Activated T-helper 1 cell treated with anti-CD3 and anti-CD28 coated beads, Interleukin-12 subunit alpha, Interleukin-12 subunit beta, Interleukin-2, Interleukin-4 antibody, amounts not matched to agents 30 ng/mL and 10 ng/mL and 1 ng/mL, durations not matched to agents 14 hours and 24 hours and 36 hours (primary cell): ENCODE measurements around the gene RRP1B. TPM values are rescaled to one million over a fixed set of nuclear protein-coding genes. Genes with fewer than 3 reads are reported as not detected.
"Not testable (repeated sequence)": the region's sequence is repeated elsewhere in the genome, so short reads cannot be mapped to it uniquely, and the experiment has no call there.

Experiments
- DNase-seq: peaks from one replicate; pipeline ENCODE4 v3.0.0; 2021; ENCODE audit warnings: low spot score
- H3K27ac Mint-ChIP-seq: one replicate; pipeline ENCODE4 v1.8.0; 2021; ENCODE audit warnings: mild to moderate bottlenecking, mixed read lengths
- H3K27me3 Mint-ChIP-seq: one replicate; pipeline ENCODE4 v1.8.0; 2022; ENCODE audit warnings: mild to moderate bottlenecking, moderate library complexity, mixed read lengths; ENCODE audit not compliant: insufficient read depth
- H3K36me3 Mint-ChIP-seq: one replicate; pipeline ENCODE4 v1.8.0; 2021; ENCODE audit warnings: low read depth, mixed read lengths
- H3K4me1 Mint-ChIP-seq: one replicate; pipeline ENCODE4 v1.8.0; 2021; ENCODE audit warnings: low read depth, mixed read lengths
- H3K4me3 Mint-ChIP-seq: one replicate; pipeline ENCODE4 v1.8.0; 2021; ENCODE audit warnings: mild to moderate bottlenecking, moderate library complexity, mixed read lengths
- H3K9me3 Mint-ChIP-seq: one replicate; pipeline ENCODE4 v1.8.0; 2021; ENCODE audit warnings: mixed read lengths
- intact Hi-C: fragments of 100-400 bp; cut with micrococcal nuclease; formaldehyde crosslinking; loops from one replicate; pipeline ENCODE4 v1.15.1; 2024
- total RNA-seq: library from RNA; stranded (reverse); gene quantifications from 2 replicates; pipeline ENCODE4 v1.2.3, GENCODE V29; 2022

RRP1B gene
- total RNA-seq, 1 donor from 2014 or later = 76.8 TPM

DNA sequence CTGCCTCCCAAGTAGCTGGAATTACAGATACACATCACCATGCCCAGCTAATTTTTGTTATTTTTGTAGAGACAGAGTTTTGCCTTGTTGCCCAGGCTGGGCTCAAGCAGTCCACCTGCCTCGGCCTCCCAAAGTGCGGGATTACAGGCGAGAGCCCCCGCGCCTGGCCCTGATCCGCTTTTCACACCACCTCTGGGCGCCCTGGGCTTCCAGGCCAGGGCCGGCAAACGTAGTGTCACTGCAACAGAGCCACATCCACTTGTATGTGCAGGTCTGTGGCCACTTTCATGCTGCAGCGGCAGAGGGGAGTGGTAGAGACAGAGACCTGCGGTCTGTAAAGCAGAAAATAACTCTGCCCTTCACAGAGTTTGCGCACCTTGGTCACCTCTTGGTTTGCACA is 29.5 kb downstream of the RRP1B start:
- Mint-ChIP-seq H3K9me3 (no peaks in the 10 kb centered on the region), H3K4me1 (peaks cover 13% of the 10 kb centered on the region), H3K27ac (no peak overlapping the region), H3K36me3 (peaks cover 46% of the 10 kb centered on the region), H3K27me3 (no peaks in the 10 kb centered on the region), H3K4me3 (no peak overlapping the region)
- no peak for DNase-seq
- intact Hi-C loops = no loop called here

DNA sequence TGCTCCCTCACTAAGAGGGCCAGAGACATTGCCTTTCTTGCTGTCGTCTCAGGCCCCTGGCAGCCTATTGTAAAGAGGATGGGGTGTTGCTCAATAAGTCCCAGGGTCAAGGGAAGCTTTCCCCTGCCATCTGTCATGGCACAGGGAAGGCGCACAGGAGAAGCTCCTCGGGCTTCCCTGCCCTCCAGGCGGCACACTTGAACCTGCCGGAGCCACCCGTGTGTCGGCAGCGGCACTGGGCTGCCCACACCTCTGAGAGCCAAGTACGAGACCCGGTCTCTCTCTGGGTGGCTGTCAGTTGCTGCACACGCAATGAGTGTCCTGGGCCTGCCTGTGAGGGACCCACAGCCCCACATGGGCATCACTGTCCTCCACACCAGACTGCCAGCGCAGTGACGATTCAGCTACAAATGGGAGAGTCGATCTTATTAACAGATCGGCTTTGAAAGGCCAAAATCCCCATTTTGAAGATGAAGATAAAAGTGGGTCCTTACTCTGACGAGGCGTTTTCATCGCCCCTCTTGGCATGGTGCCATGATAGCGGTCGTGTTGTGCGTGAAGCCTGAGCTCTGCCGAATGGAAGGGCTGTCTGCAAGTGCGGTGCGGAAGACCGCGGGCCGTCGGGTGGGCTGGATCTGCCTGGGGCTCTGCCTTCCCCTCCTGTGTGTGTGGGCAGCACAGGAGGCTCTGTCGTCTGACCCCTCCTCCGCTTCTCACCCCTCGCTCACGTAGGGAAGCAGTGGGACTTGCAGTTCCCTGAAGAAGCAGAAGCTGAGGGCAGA is 30.4 kb downstream of the RRP1B start:
- DNase-seq = no peak
- H3K27ac Mint-ChIP-seq = no peak overlapping the region
- no peak overlapping the region for H3K4me3 Mint-ChIP-seq
- intact Hi-C loops = no loop called here
- peaks cover 7% of the 10 kb centered on the region for H3K4me1 Mint-ChIP-seq
- no peaks in the 10 kb centered on the region for H3K9me3 Mint-ChIP-seq
- no peaks in the 10 kb centered on the region for H3K27me3 Mint-ChIP-seq
- H3K36me3 Mint-ChIP-seq = peaks cover 43% of the 10 kb centered on the region

DNA sequence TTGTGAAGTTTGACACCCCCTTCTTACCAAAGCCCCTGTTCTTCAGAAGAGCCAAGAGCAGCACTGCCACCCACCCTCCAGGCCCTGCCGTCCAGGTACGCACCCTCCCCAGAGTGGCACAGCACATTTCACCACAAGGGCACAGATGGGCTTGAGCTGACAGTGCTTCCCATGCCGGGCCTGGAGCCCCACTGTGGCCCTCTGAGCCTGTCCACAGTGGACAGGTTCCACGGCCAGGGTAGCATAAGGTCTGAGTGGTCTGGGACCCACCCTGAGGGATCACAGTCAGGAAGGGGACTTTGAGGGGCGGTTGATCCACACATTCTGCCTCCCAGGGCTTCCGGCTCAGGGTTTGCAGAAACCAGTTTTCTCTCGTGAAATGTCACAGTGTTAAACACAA is 31.0 kb downstream of the RRP1B start:
- intact Hi-C loops = no loop called here
- Mint-ChIP-seq H3K9me3 (no peaks in the 10 kb centered on the region), H3K4me1 (peaks cover under 1% of the 10 kb centered on the region), H3K27me3 (no peaks in the 10 kb centered on the region), H3K36me3 (peaks cover 43% of the 10 kb centered on the region), H3K27ac (no peak overlapping the region), H3K4me3 (no peak overlapping the region)
- DNase-seq = no peak

DNA sequence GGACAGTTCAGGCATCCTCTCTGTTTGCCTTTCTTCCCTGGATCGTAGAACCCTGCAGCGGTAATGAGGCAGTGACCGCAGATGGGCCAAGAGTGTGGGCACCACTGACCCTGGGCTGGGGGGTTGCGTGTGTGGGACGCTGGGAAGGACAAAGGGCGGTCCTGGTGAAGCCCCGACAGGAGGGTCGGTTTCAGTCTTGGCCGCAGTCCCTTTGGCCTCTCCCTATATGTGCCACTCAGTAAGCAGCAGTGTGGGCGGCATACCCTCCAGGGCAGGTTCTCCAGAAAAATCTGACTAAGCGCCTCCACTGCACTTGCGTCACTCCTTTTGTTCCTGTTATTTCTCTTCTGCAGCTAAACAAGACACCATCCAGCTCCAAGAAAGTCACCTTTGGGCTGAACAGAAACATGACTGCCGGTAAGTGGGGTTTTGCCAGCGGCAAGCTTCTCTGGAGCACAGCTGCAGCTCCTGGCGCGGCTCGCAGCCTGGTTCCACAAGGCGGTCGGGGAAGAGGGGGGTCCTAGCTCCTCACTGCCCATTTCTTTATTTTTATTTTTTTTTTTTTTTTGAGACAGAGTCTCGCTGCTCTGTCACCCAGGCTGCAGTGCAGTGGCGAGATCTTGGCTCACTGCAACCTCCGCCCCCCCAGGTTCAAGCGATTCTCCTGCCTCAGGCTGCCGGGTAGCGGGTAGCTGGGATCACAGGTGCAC is 31.9 kb downstream of the RRP1B start:
- Mint-ChIP-seq H3K27me3 (no peaks in the 10 kb centered on the region), H3K9me3 (no peaks in the 10 kb centered on the region), H3K4me1 (no peaks in the 10 kb centered on the region), H3K4me3 (no peak overlapping the region), H3K36me3 (peaks cover 38% of the 10 kb centered on the region), H3K27ac (no peak overlapping the region)
- no peak for DNase-seq
- intact Hi-C loops = no loop called here

DNA sequence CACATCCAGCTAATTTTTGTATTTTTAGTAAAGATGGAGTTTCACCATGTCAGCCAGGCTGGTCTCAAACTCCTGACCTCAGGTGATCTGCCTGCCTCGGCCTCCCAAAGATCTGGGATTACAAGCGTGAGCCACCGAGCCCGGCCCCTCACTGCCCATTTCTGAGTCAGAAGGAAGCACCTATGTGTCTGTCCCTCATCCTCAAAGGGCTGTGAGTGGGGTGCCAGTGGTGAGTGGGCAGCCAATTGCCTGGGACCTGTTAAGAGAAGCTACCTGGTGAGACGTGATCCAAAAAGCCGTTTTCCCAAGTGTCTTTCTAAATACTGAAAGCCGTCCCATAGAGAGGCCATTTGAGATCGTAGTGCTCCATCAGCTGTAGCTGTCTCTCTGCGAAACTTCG is 32.4 kb downstream of the RRP1B start:
- Mint-ChIP-seq H3K27ac (no peak overlapping the region), H3K4me1 (no peaks in the 10 kb centered on the region), H3K9me3 (no peaks in the 10 kb centered on the region), H3K36me3 (peaks cover 34% of the 10 kb centered on the region), H3K4me3 (no peak overlapping the region), H3K27me3 (no peaks in the 10 kb centered on the region)
- DNase-seq = no peak
- intact Hi-C loops = no loop called here

DNA sequence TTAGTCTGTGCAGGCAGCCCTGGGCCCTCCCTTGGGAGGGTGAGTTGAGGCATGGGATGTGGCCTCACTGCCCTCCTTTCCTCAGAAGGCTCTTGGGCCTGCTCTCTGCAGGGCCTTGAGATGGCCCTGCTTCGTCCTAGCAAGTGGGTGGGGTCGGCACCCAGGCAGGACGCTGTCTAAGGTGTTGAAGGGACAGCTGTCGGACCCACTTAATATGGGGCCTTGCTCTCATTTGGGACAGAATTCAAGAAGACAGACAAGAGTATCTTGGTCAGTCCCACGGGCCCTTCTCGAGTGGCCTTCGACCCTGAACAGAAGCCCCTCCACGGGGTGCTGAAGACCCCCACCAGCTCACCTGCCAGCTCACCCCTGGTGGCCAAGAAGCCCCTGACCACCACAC is 33.6 kb downstream of the RRP1B start:
- Mint-ChIP-seq H3K4me1 (peaks cover 5% of the 10 kb centered on the region), H3K36me3 (peaks cover 31% of the 10 kb centered on the region), H3K4me3 (no peak overlapping the region), H3K9me3 (no peaks in the 10 kb centered on the region), H3K27ac (no peak overlapping the region), H3K27me3 (no peaks in the 10 kb centered on the region)
- DNase-seq = no peak
- intact Hi-C loops = no loop called here

DNA sequence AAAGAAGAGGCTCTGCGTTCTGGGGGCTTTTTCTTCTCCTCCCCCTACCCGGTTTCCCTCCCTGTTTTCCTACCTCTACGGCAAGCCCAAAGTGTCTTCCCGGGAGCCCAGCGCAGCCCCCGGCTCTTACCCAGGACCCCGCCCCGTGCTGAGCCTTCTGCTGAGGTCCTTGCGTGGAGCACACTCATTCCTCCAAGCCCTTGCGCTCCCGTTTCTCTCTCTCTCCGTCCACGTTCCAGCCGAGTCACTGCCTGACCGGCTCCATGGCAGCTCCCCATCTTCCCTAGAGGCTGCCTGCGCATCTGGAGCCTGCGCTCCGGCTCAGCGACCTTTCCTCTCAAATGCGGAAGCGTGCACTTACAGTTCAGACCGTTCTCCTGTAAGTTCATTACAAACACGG is 34.6 kb downstream of the RRP1B start:
- H3K27ac Mint-ChIP-seq = no peak overlapping the region
- intact Hi-C loops = no loop called here
- no peak for DNase-seq
- peaks cover 5% of the 10 kb centered on the region for H3K4me1 Mint-ChIP-seq
- H3K36me3 Mint-ChIP-seq = peaks cover 29% of the 10 kb centered on the region
- H3K9me3 Mint-ChIP-seq = no peaks in the 10 kb centered on the region
- H3K4me3 Mint-ChIP-seq = no peak overlapping the region
- no peaks in the 10 kb centered on the region for H3K27me3 Mint-ChIP-seq

DNA sequence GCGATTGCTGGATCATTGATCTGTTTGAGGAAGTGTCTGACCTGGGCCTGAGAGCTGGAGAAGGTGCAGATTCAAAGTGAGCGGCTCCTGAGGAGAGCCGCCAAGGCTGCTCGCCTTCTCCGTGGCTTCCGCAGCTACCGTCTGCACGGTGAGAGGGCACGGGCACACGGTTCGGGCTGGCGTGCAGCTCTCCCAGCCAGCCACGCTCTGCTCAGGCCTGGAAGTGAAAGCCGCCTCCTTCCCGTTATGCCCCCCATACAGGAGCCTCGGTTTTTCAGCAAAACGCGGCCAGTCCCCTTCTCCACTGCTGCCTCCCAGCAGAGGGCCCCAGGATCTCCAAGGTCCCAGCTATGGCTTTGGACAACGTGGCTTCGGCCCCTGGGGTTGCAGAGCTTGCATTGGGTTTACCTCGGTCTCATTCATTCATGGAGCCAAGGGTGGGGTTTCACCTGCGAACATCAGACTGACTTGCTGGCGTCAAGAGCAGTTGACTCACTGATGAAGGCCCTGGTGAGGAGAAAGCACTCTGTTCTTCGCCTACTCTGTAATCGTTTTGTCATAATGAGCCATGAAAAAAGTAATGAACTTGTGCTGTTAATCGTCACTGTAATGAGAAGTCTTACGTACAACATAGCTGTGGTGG is 35.2 kb downstream of the RRP1B start:
- H3K4me3 Mint-ChIP-seq = no peak overlapping the region
- H3K4me1 Mint-ChIP-seq = peaks cover 5% of the 10 kb centered on the region
- no peak for DNase-seq
- H3K36me3 Mint-ChIP-seq = peaks cover 29% of the 10 kb centered on the region
- H3K27me3 Mint-ChIP-seq = no peaks in the 10 kb centered on the region
- intact Hi-C loops = no loop called here
- no peak overlapping the region for H3K27ac Mint-ChIP-seq
- no peaks in the 10 kb centered on the region for H3K9me3 Mint-ChIP-seq

DNA sequence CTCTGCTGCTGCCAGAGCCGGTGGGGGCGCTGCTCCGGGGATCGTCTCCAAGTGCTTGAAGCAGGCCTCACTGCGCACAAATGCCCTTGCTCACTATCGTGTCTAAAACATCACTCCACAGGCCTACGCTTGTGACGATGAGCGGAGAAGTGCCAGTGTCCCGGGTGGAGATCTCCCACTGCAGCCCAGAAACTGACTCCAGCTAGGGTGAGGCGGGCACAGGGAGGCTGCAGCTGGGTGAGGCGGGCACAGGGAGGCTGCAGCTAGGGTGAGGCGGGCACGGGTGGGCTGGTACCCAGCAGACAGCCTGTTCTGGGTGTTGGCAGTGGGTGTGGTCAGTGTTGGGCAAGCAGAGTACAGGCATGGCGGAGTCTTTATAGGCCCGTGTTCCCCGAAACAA is 36.9 kb downstream of the RRP1B start:
- H3K4me1 Mint-ChIP-seq = peaks cover 5% of the 10 kb centered on the region
- no peak overlapping the region for H3K27ac Mint-ChIP-seq
- intact Hi-C loops = no loop called here
- DNase-seq = no peak
- H3K27me3 Mint-ChIP-seq = no peaks in the 10 kb centered on the region
- H3K4me3 Mint-ChIP-seq = no peak overlapping the region
- no peaks in the 10 kb centered on the region for H3K9me3 Mint-ChIP-seq
- H3K36me3 Mint-ChIP-seq = peaks cover 24% of the 10 kb centered on the region

DNA sequence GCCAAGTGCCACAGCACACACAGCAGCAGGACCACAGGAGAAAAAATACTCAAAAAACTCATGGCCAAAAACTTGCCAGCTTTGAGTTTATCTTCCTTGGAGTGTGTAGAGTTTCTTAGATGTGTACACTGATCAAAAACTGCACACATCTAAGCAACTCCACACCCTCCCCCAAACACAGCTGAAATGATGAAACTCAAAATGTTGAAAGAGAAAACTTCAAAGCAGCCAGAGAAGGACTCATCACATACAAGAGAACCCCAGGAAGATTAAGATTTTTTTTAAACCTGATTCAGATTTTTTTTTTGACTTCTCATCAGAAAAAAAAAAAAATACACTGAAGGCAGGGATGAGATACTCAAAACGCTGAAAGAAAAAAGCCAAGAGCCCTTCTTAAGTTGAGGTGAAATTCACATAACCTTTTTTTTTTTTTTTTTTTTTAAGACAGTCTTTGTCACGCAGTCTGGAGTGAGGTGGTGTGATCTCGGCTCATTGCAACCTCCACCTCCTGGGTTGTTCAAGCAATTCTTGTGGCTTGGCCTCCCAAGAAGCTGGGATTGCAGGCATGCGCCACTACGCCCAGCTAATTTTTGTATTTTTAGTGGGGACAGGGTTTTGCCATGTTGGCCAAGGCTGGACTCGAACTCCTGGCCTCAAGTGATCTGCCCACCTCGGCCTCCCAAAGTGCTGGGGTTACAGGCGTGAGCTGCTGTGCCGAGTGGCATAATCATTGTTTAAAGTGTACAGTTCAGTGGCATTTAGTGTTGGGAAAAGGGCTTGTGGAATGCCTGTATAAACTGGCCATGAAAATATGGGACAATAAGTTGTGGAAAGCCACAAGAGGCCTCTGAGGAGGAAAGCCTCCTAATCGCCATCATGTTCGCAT is 38.6 kb downstream of the RRP1B start:
- H3K27ac Mint-ChIP-seq = no peak overlapping the region

DNA sequence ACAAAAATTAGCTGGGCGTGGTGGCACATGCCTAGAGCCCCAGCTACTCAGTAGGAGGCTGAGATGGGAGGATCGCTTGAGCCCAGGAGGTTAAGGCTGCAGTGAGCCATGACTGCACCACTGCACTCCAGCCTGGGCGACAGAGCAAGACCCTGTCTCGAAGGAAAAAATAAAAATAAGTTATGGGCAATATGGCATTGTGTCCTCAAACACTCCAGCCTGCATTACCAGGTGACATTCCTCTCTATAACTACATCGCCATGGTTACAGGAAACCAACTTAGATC is 40.1 kb downstream of the RRP1B start:
- H3K27ac Mint-ChIP-seq, DNase-seq, H3K9me3 Mint-ChIP-seq, intact Hi-C loops, H3K27me3 Mint-ChIP-seq, H3K4me3 Mint-ChIP-seq: not testable (repeated sequence)
- Mint-ChIP-seq H3K4me1 (peaks cover 15% of the 10 kb centered on the region), H3K36me3 (peaks cover 12% of the 10 kb centered on the region)

More for the DNA sequence above, 38.6 kb downstream of the RRP1B start:
- intact Hi-C loops = no loop called here
- Mint-ChIP-seq H3K4me3 (no peak overlapping the region), H3K4me1 (peaks cover 9% of the 10 kb centered on the region), H3K9me3 (no peaks in the 10 kb centered on the region), H3K27me3 (no peaks in the 10 kb centered on the region), H3K36me3 (peaks cover 20% of the 10 kb centered on the region)
- no peak for DNase-seq

DNA sequence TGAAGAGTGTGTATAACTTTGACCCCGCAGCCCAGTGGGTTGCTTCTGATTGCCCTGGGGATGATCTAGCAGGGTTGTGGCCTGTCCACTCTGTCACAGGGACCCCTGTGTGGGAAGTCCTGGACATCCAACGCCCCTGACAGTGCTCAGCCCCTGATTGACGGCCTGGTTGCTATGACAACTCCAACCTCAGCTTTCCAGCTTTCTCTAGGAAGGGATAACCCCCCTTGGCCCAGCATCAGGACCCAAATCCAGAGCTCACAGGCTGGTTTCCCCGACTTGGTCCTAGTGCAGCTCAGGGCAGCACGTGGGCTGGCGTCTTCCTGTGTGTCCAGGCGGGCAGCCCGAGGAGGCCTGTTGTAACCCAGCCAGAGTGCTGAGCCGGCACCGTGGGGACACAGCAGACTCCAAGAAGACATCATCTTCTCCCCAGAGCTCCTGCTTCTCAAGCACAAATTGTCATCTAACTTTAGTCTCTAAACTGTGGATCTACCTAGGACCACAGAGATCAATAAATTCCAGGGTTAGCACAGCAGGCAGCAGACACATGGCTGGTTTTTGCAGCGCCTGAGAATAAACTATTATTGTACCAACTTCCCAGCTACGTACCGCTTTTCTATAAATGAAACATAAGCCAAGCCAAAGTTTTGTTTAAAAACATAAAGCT is 40.7 kb downstream of the RRP1B start:
- Mint-ChIP-seq H3K9me3 (no peaks in the 10 kb centered on the region), H3K4me1 (peaks cover 15% of the 10 kb centered on the region), H3K27ac (no peak overlapping the region), H3K27me3 (no peaks in the 10 kb centered on the region), H3K36me3 (peaks cover 8% of the 10 kb centered on the region), H3K4me3 (no peak overlapping the region)
- intact Hi-C loops = no loop called here
- no peak for DNase-seq
